GM12878 (cell line): Measurements from ENCODE around the gene RESP18. TPM values are rescaled to one million over a fixed set of nuclear protein-coding genes. Genes with fewer than 3 reads are reported as not detected.

Experiments
- ATAC-seq: fragments of 200-7000 bp; cut with Tn5 transposase; 3 replicates; pipeline ENCODE4 v1.9.1; 2020; ENCODE audit warnings: mild to moderate bottlenecking, moderate library complexity
- BruUV-seq: library from RNA; stranded (reverse); fragments of 400-500 nt; replicated peaks from 2 replicates; lab custom pipeline; 2021; lab: Mats Ljungman, UMichigan
- CTCF ChIA-PET: fragments of 300-600 bp; sonication (Branson Sonifier 250); formaldehyde crosslinking; extraction: SDS; loops from one replicate; lab custom pipeline; 2021; ENCODE audit warnings: inconsistent platforms; lab: Yijun Ruan, JAX
- POLR2A ChIA-PET: fragments of 350-600 bp; formaldehyde crosslinking; extraction: SDS; loops from one replicate; lab custom pipeline; 2021; ENCODE audit warnings: inconsistent platforms; lab: Charles Lee
- RAD21 ChIA-PET: fragments of 300-600 bp; sonication (Branson Sonifier 250); formaldehyde crosslinking; loops from one replicate; lab custom pipeline; 2023; ENCODE audit warnings: antibody characterized with exemption; ENCODE audit not compliant: unreplicated experiment; lab: Charles Lee
- SMC1A ChIA-PET: fragments of 300-600 bp; sonication (Branson Sonifier 250); formaldehyde crosslinking; loops from one replicate; lab custom pipeline; 2023; ENCODE audit not compliant: unreplicated experiment, uncharacterized antibody; lab: Charles Lee
- DNase-seq: peaks from one replicate; pipeline ENCODE4 v3.0.0-alpha.2; 2011; ENCODE audit warnings: low read depth, low spot score
- FAIRE-seq: peaks from 3 replicates; lab custom pipeline; 2011; peaks lifted over from hg19 to GRCh38; lab: Jason Lieb, UNC
- H2AFZ ChIP-seq: 2 replicates; pipeline ENCODE4 v1.6.0; 2011; ENCODE audit warnings: low read depth, low read length, control low read depth; ENCODE audit not compliant: control insufficient read depth
- H3K27ac ChIP-seq: 2 replicates; pipeline ENCODE4 v1.5.1; 2011; ENCODE audit warnings: control low read depth; ENCODE audit not compliant: control insufficient read depth, insufficient read depth
- H3K27me3 ChIP-seq, 2 experiments: replicated peaks in 1 of 2; 2 replicates each; pipeline versions ENCODE4 v1.6.0 to v1.6.1; 2011; ENCODE audit warnings: low read length in 1 of 2; ENCODE audit not compliant: control insufficient read depth in 2 of 2, insufficient read depth in 2 of 2
- H3K36me3 ChIP-seq, 2 experiments: 2 replicates each; pipeline ENCODE4 v1.5.1; 2011; ENCODE audit warnings: low read length in 1 of 2; ENCODE audit not compliant: control insufficient read depth in 2 of 2, insufficient read depth in 2 of 2
- H3K4me1 ChIP-seq: 2 replicates; pipeline ENCODE4 v1.6.1; 2011; ENCODE audit warnings: mild to moderate bottlenecking, low read length, moderate library complexity, mixed read lengths; ENCODE audit not compliant: control insufficient read depth, insufficient read depth
- H3K4me2 ChIP-seq: 2 replicates; pipeline ENCODE4 v1.6.0; 2011; ENCODE audit warnings: control low read depth; ENCODE audit not compliant: control insufficient read depth, insufficient read depth
- H3K4me3 ChIP-seq: fragments of 200-600 bp; sonication (generic); 2 replicates; pipeline ENCODE4 v1.5.1; 2016
- H3K79me2 ChIP-seq: 2 replicates; pipeline ENCODE4 v1.6.0; 2011; ENCODE audit warnings: low read length; ENCODE audit not compliant: control insufficient read depth, insufficient read depth
- H3K9ac ChIP-seq: 2 replicates; pipeline ENCODE4 v1.8.0; 2011; ENCODE audit warnings: low read length, control low read depth, mixed read lengths; ENCODE audit not compliant: control insufficient read depth, insufficient read depth
- H3K9me3 ChIP-seq: replicated peaks from 3 replicates; pipeline ENCODE4 v1.5.1; 2011; ENCODE audit warnings: mild to moderate bottlenecking, low read length; ENCODE audit not compliant: control insufficient read depth, insufficient read depth
- H4K20me1 ChIP-seq: 2 replicates; pipeline ENCODE4 v1.6.0; 2011; ENCODE audit not compliant: control insufficient read depth, insufficient read depth
- BCL11A ChIP-seq: IDR thresholded peaks from 2 replicates; pipeline ENCODE4 v1.6.1; 2011; ENCODE audit warnings: low read depth, low read length
- BHLHE40 ChIP-seq, 2 experiments: fragments of 450-650 bp in 1 of 2; IDR thresholded peaks; 2 replicates each; pipeline ENCODE4 v1.6.1; 2011 to 2017; ENCODE audit warnings: low read depth in 2 of 2, borderline replicate concordance in 1 of 2, improper control_type of control experiment in 1 of 2, low read length in 1 of 2, mild to moderate bottlenecking in 1 of 2
- MEF2B ChIP-seq: fragments of 450-650 bp; IDR thresholded peaks from 2 replicates; pipeline ENCODE4 v1.6.1; 2018; ENCODE audit warnings: mild to moderate bottlenecking, moderate library complexity; ENCODE audit not compliant: partially characterized antibody, poor library complexity, severe bottlenecking
- RBBP5 ChIP-seq: fragments of 200-600 bp; sonication (generic); conservative IDR thresholded peaks from 2 replicates; pipeline ENCODE4 v1.6.1; 2016
- SMC3 ChIP-seq: IDR thresholded peaks from 2 replicates; pipeline ENCODE4 v1.6.1; 2011; ENCODE audit warnings: low read length, improper control_type of control experiment, borderline replicate concordance
- SPI1 ChIP-seq: IDR thresholded peaks from 2 replicates; pipeline ENCODE4 v1.6.1; 2011; ENCODE audit warnings: low read depth, mild to moderate bottlenecking, low read length, moderate library complexity, borderline replicate concordance; ENCODE audit not compliant: insufficient read depth
- WGBS: methylation state at CpG from one replicate; pipeline ENCODE4 v1.1.6; 2016; ENCODE audit warnings: low lambda C conversion rate; ENCODE audit not compliant: insufficient replicate concordance, insufficient coverage; ENCODE audit errors: missing lambda C conversion rate; 5-methylcytosine and 5-hydroxymethylcytosine counted together
- in situ Hi-C: fragments of 300-500 bp; cut with MboI; formaldehyde crosslinking; loops from 9 replicates; pipeline ENCODE4 v1.14.3; 2018; ENCODE audit warnings: mixed read lengths
- intact Hi-C: fragments of 100-400 bp; cut with micrococcal nuclease; formaldehyde crosslinking; loops from one replicate; pipeline ENCODE4 v1.14.2; 2022; ENCODE audit not compliant: unreplicated experiment
- polyA plus RNA-seq, 11 experiments: library from polyadenylated mRNA; depleted of rRNA in 4 of 11; unstranded in 6 of 11; stranded (reverse) in 5 of 11; fragments of >200 nt; fragmentation: Nextera tagmentation in 4 of 11; fragmentation: Illumina TruSeq in 1 of 11; extraction: Ambion mirVana in 4 of 11; extraction: Trizol in 1 of 11; gene quantifications; 1 replicate in 1 of 11; 2 replicates in 10 of 11; pipeline versions ENCODE4 v1.2.1 to v1.2.3, GENCODE V29; 2011 to 2016; ENCODE audit warnings: inconsistent platforms in 2 of 11, missing spikeins in 2 of 11, low read depth in 1 of 11
- total RNA-seq, 4 experiments: library from RNA; depleted of rRNA in 3 of 4; stranded (reverse); fragments of >200 nt in 3 of 4; fragmentation: Illumina TruSeq in 1 of 4; extraction: Trizol in 1 of 4; gene quantifications; 2 replicates each; pipeline versions ENCODE4 v1.2.1 to v1.2.3, GENCODE V29; 2013 to 2021
- TF ChIP-seq, protein P1 (sequence below): IDR thresholded peaks from 2 replicates; pipeline ENCODE4 v1.6.1; 2012; ENCODE audit warnings: low read depth, low read length, improper control_type of control experiment
- TF ChIP-seq, protein P2 (sequence below): fragments of 450-650 bp; IDR thresholded peaks from 2 replicates; pipeline ENCODE4 v1.6.1; 2017; ENCODE audit warnings: borderline replicate concordance
- TF ChIP-seq, protein P3 (sequence below): fragments of 450-650 bp; formaldehyde crosslinking; IDR thresholded peaks from 2 replicates; pipeline ENCODE4 v1.4.0; 2020; ENCODE audit warnings: mild to moderate bottlenecking, moderate library complexity
- TF ChIP-seq, protein P4 (sequence below): IDR thresholded peaks from 2 replicates; pipeline ENCODE4 v1.6.1; 2011; ENCODE audit warnings: low read depth, mild to moderate bottlenecking, low read length, moderate library complexity, borderline replicate concordance; ENCODE audit errors: extremely low read depth
- TF ChIP-seq, protein P5 (sequence below), 3 experiments: IDR thresholded peaks in 2 of 3; conservative IDR thresholded peaks in 1 of 3; 2 replicates each; pipeline ENCODE4 v1.5.1; 2011; ENCODE audit warnings: low read depth in 3 of 3, low read length in 3 of 3, mild to moderate bottlenecking in 3 of 3, control low read depth in 2 of 3, moderate library complexity in 2 of 3, inconsistent platforms in 1 of 3, mixed read lengths in 1 of 3; ENCODE audit not compliant: control insufficient read depth in 2 of 3, insufficient read depth in 1 of 3; ENCODE audit errors: extremely low read depth in 1 of 3

The RESP18 gene
- total and polyA plus RNA-seq, 10 of the 15 experiments (the other 5 are each of a cell fraction or from before 2014, with no cell fraction given) = not detected

DNA sequence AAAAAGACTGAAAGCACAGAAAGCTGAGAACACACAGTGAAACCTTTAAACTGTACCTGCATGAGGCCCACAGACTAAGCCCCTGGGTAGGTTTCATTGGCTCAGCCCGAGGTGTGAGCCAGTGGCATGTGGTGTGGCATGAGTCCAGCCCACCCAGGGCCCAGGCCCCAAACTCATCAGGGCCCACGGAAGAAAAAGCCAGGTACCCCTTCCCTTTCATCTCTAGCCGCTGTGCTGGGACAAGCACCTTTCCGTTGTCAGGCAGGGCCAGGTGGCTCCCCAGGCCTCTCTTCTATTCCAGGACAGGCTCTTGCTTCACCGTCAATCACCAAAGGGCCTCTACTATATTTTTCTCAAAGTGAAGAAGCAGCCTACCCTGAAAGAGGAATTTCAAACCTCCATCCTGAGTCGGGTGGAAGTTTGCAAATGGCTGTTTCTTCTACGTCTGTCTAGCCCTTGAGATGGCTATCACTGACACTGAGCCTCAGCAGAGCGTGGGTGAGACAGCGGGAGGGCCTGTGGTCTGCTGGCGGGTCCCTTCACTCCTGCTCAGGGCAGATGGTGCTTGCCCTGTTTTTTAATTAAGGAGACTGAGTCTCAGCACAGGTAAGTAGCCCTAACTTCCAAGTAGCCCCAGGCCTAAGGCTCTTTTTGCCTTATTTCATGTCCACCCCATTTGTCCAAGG lies 44.8 kb downstream of the RESP18 start:
- H2AFZ ChIP-seq = no peak overlapping the region
- WGBS = 76% methylated on average over 10 of the region's 10 CpGs
- H3K4me3 ChIP-seq = no peak overlapping the region
- DNase-seq (no peak), FAIRE-seq (no peak), ATAC-seq (no peak; the same call in 2 of the 3 replicates)
- H3K36me3 ChIP-seq = no peaks in the 10 kb centered on the region; a peak in 1 of 4 replicates
- H3K27me3 ChIP-seq = peaks cover 0 to 3% of the 10 kb centered on the region in 2 experiments; a peak in 2 of 4 replicates
- POLR2A ChIA-PET = no interaction called here
- SMC1A ChIA-PET = no interaction called here
- H3K4me2 ChIP-seq = no peak overlapping the region
- in situ Hi-C loops = no loop called here
- no peak overlapping the region for H3K9ac ChIP-seq
- no peaks in the 10 kb centered on the region for H3K4me1 ChIP-seq
- no peak overlapping the region for H3K27ac ChIP-seq
- H3K9me3 ChIP-seq = no peaks in the 10 kb centered on the region
- no peaks in the 10 kb centered on the region for H3K79me2 ChIP-seq
- RAD21 ChIA-PET = interaction anchor here (1.0 kb wide), 1 partner anchor 36 kb away, joined by 4 read pairs; no protein-coding TSS in a partner anchor
- H4K20me1 ChIP-seq = no peaks in the 10 kb centered on the region
- CTCF ChIA-PET = interaction anchor here (1.1 to 2.1 kb wide), 4 partner anchors 8 to 131 kb away, joined by 3 to 18 read pairs (median 7); no protein-coding TSS in a partner anchor
- intact Hi-C loops = no loop called here
- no TSS peak for BruUV-seq
- no peak for TF ChIP-seq BCL11A
- TF ChIP-seq, protein P1, sequence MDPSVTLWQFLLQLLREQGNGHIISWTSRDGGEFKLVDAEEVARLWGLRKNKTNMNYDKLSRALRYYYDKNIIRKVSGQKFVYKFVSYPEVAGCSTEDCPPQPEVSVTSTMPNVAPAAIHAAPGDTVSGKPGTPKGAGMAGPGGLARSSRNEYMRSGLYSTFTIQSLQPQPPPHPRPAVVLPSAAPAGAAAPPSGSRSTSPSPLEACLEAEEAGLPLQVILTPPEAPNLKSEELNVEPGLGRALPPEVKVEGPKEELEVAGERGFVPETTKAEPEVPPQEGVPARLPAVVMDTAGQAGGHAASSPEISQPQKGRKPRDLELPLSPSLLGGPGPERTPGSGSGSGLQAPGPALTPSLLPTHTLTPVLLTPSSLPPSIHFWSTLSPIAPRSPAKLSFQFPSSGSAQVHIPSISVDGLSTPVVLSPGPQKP = no peak
- no peak for TF ChIP-seq SPI1
- TF ChIP-seq, protein P2, sequence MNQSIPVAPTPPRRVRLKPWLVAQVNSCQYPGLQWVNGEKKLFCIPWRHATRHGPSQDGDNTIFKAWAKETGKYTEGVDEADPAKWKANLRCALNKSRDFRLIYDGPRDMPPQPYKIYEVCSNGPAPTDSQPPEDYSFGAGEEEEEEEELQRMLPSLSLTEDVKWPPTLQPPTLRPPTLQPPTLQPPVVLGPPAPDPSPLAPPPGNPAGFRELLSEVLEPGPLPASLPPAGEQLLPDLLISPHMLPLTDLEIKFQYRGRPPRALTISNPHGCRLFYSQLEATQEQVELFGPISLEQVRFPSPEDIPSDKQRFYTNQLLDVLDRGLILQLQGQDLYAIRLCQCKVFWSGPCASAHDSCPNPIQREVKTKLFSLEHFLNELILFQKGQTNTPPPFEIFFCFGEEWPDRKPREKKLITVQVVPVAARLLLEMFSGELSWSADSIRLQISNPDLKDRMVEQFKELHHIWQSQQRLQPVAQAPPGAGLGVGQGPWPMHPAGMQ = no peak
- no peak for TF ChIP-seq MEF2B
- TF ChIP-seq, protein P3, sequence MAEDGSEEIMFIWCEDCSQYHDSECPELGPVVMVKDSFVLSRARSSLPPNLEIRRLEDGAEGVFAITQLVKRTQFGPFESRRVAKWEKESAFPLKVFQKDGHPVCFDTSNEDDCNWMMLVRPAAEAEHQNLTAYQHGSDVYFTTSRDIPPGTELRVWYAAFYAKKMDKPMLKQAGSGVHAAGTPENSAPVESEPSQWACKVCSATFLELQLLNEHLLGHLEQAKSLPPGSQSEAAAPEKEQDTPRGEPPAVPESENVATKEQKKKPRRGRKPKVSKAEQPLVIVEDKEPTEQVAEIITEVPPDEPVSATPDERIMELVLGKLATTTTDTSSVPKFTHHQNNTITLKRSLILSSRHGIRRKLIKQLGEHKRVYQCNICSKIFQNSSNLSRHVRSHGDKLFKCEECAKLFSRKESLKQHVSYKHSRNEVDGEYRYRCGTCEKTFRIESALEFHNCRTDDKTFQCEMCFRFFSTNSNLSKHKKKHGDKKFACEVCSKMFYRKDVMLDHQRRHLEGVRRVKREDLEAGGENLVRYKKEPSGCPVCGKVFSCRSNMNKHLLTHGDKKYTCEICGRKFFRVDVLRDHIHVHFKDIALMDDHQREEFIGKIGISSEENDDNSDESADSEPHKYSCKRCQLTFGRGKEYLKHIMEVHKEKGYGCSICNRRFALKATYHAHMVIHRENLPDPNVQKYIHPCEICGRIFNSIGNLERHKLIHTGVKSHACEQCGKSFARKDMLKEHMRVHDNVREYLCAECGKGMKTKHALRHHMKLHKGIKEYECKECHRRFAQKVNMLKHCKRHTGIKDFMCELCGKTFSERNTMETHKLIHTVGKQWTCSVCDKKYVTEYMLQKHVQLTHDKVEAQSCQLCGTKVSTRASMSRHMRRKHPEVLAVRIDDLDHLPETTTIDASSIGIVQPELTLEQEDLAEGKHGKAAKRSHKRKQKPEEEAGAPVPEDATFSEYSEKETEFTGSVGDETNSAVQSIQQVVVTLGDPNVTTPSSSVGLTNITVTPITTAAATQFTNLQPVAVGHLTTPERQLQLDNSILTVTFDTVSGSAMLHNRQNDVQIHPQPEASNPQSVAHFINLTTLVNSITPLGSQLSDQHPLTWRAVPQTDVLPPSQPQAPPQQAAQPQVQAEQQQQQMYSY (CRISPR knock-in tag) = no peak
- TF ChIP-seq, protein P4, sequence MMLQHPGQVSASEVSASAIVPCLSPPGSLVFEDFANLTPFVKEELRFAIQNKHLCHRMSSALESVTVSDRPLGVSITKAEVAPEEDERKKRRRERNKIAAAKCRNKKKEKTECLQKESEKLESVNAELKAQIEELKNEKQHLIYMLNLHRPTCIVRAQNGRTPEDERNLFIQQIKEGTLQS = no peak
- TF ChIP-seq SMC3 = no peak
- TF ChIP-seq, protein P5, sequence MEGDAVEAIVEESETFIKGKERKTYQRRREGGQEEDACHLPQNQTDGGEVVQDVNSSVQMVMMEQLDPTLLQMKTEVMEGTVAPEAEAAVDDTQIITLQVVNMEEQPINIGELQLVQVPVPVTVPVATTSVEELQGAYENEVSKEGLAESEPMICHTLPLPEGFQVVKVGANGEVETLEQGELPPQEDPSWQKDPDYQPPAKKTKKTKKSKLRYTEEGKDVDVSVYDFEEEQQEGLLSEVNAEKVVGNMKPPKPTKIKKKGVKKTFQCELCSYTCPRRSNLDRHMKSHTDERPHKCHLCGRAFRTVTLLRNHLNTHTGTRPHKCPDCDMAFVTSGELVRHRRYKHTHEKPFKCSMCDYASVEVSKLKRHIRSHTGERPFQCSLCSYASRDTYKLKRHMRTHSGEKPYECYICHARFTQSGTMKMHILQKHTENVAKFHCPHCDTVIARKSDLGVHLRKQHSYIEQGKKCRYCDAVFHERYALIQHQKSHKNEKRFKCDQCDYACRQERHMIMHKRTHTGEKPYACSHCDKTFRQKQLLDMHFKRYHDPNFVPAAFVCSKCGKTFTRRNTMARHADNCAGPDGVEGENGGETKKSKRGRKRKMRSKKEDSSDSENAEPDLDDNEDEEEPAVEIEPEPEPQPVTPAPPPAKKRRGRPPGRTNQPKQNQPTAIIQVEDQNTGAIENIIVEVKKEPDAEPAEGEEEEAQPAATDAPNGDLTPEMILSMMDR (IDR thresholded peaks at IDR 0.05 in 2 of 3, conservative IDR thresholded peaks at IDR 0.05 in 1 of 3; ENCODE audit: control insufficient read depth in 2 of 3, extremely low read depth in 1 of 3, insufficient read depth in 1 of 3, low read depth in 3 of 3, low read length in 3 of 3) = no peak
- no peak for TF ChIP-seq BHLHE40 (IDR thresholded peaks at IDR 0.05; ENCODE audit: borderline replicate concordance in 1 of 2, low read depth in 2 of 2, low read length in 1 of 2)
- TF ChIP-seq RBBP5 = no peak
